Loucy (cell line): ENCODE measurements around the gene FANCC.
A peak's percentile ranks its signal among the peaks of the same experiment; 100 is the strongest.

ENCODE experiments used
- H2AFZ ChIP-seq: fragments of 200-600 bp; sonication (generic); 2 replicates; pipeline ENCODE4 v1.6.0; 2016; ENCODE audit warnings: antibody characterized with exemption, mild to moderate bottlenecking, low read length, moderate library complexity
- H3F3A ChIP-seq: fragments of 200-600 bp; 2 replicates; pipeline ENCODE4 v1.6.0; 2016; ENCODE audit warnings: antibody characterized with exemption, low read depth, mild to moderate bottlenecking
- H3K27me3 ChIP-seq: fragments of 200-600 bp; sonication (generic); 2 replicates; pipeline ENCODE4 v1.6.1; 2014; ENCODE audit warnings: low read length, mild to moderate bottlenecking; ENCODE audit not compliant: insufficient read depth, poor library complexity, severe bottlenecking
- H3K36me3 ChIP-seq: fragments of 200-600 bp; sonication (generic); 2 replicates; pipeline ENCODE4 v1.6.1; 2016; ENCODE audit warnings: low read length; ENCODE audit not compliant: insufficient read depth
- H3K4me1 ChIP-seq: fragments of 200-600 bp; sonication (generic); 2 replicates; pipeline ENCODE4 v1.5.1; 2014; ENCODE audit warnings: low read length, mild to moderate bottlenecking; ENCODE audit not compliant: insufficient read depth, poor library complexity, severe bottlenecking
- H3K4me2 ChIP-seq: fragments of 200-600 bp; sonication (generic); 2 replicates; pipeline ENCODE4 v1.6.0; 2014; ENCODE audit warnings: antibody characterized with exemption, low read length, low read depth, mild to moderate bottlenecking; ENCODE audit not compliant: poor library complexity, severe bottlenecking
- H3K4me3 ChIP-seq: fragments of 200-600 bp; sonication (generic); 2 replicates; pipeline ENCODE4 v1.5.1; 2014; ENCODE audit warnings: low read length, mild to moderate bottlenecking, mixed read lengths; ENCODE audit not compliant: poor library complexity, severe bottlenecking
- H3K79me2 ChIP-seq: fragments of 200-600 bp; sonication (generic); 2 replicates; pipeline ENCODE4 v1.6.1; 2014; ENCODE audit warnings: low read length; ENCODE audit not compliant: insufficient read depth
- H3K9ac ChIP-seq: fragments of 200-600 bp; sonication (generic); 2 replicates; pipeline ENCODE4 v1.6.0; 2014; ENCODE audit warnings: mild to moderate bottlenecking, low read depth, low read length, moderate library complexity; ENCODE audit not compliant: poor library complexity, severe bottlenecking
- H3K9me2 ChIP-seq: fragments of 200-600 bp; sonication (generic); replicated peaks from 2 replicates; pipeline ENCODE4 v1.6.1; 2016; ENCODE audit warnings: low read depth, low read length, mixed read lengths
- H3K9me3 ChIP-seq: fragments of 200-600 bp; sonication (generic); 2 replicates; pipeline ENCODE4 v1.6.1; 2014; ENCODE audit warnings: mild to moderate bottlenecking, antibody characterized with exemption, low read length, low read depth; ENCODE audit not compliant: insufficient read depth
- H4K20me1 ChIP-seq: fragments of 200-600 bp; sonication (generic); 2 replicates; pipeline ENCODE4 v1.6.0; 2014; ENCODE audit warnings: antibody characterized with exemption, low read length, mild to moderate bottlenecking; ENCODE audit not compliant: insufficient read depth, poor library complexity, severe bottlenecking
- EZH2phosphoT487 ChIP-seq: fragments of 200-600 bp; IDR thresholded peaks from 2 replicates; pipeline ENCODE4 v1.6.1; 2018; ENCODE audit warnings: antibody characterized with exemption, mild to moderate bottlenecking, moderate library complexity, borderline replicate concordance
- TF ChIP-seq, protein P1 (sequence below): fragments of 200-600 bp; sonication (generic); conservative IDR thresholded peaks from 2 replicates; pipeline ENCODE4 v1.5.1; 2014; ENCODE audit warnings: mild to moderate bottlenecking, antibody characterized with exemption, low read length

Gene FANCC

GRCh38 chr9:95125652-95126051 lies 191.9 kb downstream of the FANCC start:
- Histone ChIP-seq H3K36me3 (no peaks in the 10 kb centered on the region), H3K4me1 (no peaks in the 10 kb centered on the region), H3K4me2 (no peak overlapping the region), H3K79me2 (no peaks in the 10 kb centered on the region), H3K9me3 (no peaks in the 10 kb centered on the region), H2AFZ (no peak overlapping the region), H3K27me3 (no peaks in the 10 kb centered on the region), H3K4me3 (no peak overlapping the region), H3F3A (no peaks in the 10 kb centered on the region), H3K9ac (no peak overlapping the region), H4K20me1 (no peaks in the 10 kb centered on the region), H3K9me2 (no peaks in the 10 kb centered on the region)
- TF ChIP-seq, protein P1, sequence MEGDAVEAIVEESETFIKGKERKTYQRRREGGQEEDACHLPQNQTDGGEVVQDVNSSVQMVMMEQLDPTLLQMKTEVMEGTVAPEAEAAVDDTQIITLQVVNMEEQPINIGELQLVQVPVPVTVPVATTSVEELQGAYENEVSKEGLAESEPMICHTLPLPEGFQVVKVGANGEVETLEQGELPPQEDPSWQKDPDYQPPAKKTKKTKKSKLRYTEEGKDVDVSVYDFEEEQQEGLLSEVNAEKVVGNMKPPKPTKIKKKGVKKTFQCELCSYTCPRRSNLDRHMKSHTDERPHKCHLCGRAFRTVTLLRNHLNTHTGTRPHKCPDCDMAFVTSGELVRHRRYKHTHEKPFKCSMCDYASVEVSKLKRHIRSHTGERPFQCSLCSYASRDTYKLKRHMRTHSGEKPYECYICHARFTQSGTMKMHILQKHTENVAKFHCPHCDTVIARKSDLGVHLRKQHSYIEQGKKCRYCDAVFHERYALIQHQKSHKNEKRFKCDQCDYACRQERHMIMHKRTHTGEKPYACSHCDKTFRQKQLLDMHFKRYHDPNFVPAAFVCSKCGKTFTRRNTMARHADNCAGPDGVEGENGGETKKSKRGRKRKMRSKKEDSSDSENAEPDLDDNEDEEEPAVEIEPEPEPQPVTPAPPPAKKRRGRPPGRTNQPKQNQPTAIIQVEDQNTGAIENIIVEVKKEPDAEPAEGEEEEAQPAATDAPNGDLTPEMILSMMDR = no peak
- TF ChIP-seq EZH2phosphoT487 = no peak

GRCh38 chr9:95124582-95125367 lies 192.7 kb downstream of the FANCC start:
- H3K9me2 ChIP-seq = no peaks in the 10 kb centered on the region
- no peaks in the 10 kb centered on the region for H4K20me1 ChIP-seq
- no peaks in the 10 kb centered on the region for H3K9me3 ChIP-seq
- no peak overlapping the region for H3K4me3 ChIP-seq
- no peaks in the 10 kb centered on the region for H3K4me1 ChIP-seq
- H3K27me3 ChIP-seq = no peaks in the 10 kb centered on the region
- H2AFZ ChIP-seq = no peak overlapping the region
- H3K36me3 ChIP-seq = no peaks in the 10 kb centered on the region
- H3F3A ChIP-seq = no peaks in the 10 kb centered on the region
- TF ChIP-seq, protein P1 = peak; percentile 56
- TF ChIP-seq EZH2phosphoT487 = no peak
- H3K79me2 ChIP-seq = no peaks in the 10 kb centered on the region
- H3K9ac ChIP-seq = no peak overlapping the region
- H3K4me2 ChIP-seq = no peak overlapping the region

DNA sequence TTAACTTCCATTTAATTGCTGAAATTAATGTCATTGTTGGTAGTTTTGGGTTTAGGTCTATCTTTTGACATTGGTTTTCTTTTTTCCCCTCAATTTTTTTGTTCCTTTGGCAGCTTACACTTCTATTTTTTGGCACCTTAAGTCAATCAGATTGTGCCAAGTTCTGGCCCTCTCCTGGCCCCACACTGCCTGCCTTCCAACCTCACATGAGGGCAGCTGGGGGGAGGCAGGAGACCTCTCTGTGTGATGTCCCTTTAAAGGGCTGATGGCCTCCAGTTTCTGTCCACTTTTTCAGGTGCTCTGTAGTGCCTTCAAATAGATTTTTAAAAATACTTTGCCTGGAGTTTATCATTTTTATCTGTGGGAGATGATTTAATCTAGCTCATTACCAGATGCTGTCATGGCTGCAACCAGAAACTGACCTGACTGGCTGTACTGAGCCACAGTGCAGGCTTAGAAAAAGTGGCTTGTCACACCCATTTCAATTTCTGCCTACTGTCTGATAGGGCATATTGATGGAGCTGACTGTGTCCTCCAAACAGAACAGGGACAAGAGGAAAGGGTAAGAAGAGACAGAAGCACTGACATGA lies 196.6 kb downstream of the FANCC start:
- Histone ChIP-seq H3F3A (no peaks in the 10 kb centered on the region), H4K20me1 (no peaks in the 10 kb centered on the region), H3K4me3 (no peak overlapping the region), H3K4me2 (no peak overlapping the region), H3K9ac (no peak overlapping the region), H3K27me3 (no peaks in the 10 kb centered on the region), H2AFZ (no peak overlapping the region), H3K36me3 (no peaks in the 10 kb centered on the region), H3K79me2 (no peaks in the 10 kb centered on the region), H3K9me2 (no peaks in the 10 kb centered on the region), H3K4me1 (no peaks in the 10 kb centered on the region), H3K9me3 (no peaks in the 10 kb centered on the region)
- no peak for TF ChIP-seq EZH2phosphoT487
- TF ChIP-seq, protein P1 = no peak
